Measurements from ENCODE around the gene C3.

GRCh38 chr19:6731822-6732221 is 11.4 kb upstream of the C3 start:
- TF ChIP-seq CTCF (optimal IDR thresholded peaks at IDR 0.05 in 1 of 3, IDR thresholded peaks at IDR 0.05 in 1 of 3, conservative IDR thresholded peaks at IDR 0.05 in 1 of 3; ENCODE audit: extremely low read depth in 1 of 3, insufficient read depth in 2 of 3, low read length in 3 of 3): no peak
- TF ChIP-seq EZH2 (IDR thresholded peaks at IDR 0.05; ENCODE audit: low read length): no peak

All from keratinocyte (primary cell).